GM12878 (cell line): Measurements from ENCODE around the gene CFAP299. TPM values are rescaled to one million over a fixed set of nuclear protein-coding genes. Genes with fewer than 3 reads are reported as not detected.

Experiments
- ATAC-seq: fragments of 200-7000 bp; cut with Tn5 transposase; 3 replicates; pipeline ENCODE4 v1.9.1; 2020; ENCODE audit warnings: mild to moderate bottlenecking, moderate library complexity
- BruUV-seq: library from RNA; stranded (reverse); fragments of 400-500 nt; replicated peaks from 2 replicates; lab custom pipeline; 2021; lab: Mats Ljungman, UMichigan
- CTCF ChIA-PET: fragments of 300-600 bp; sonication (Branson Sonifier 250); formaldehyde crosslinking; extraction: SDS; loops from one replicate; lab custom pipeline; 2021; ENCODE audit warnings: inconsistent platforms; lab: Yijun Ruan, JAX
- POLR2A ChIA-PET: fragments of 350-600 bp; formaldehyde crosslinking; extraction: SDS; loops from one replicate; lab custom pipeline; 2021; ENCODE audit warnings: inconsistent platforms; lab: Charles Lee
- RAD21 ChIA-PET: fragments of 300-600 bp; sonication (Branson Sonifier 250); formaldehyde crosslinking; loops from one replicate; lab custom pipeline; 2023; ENCODE audit warnings: antibody characterized with exemption; ENCODE audit not compliant: unreplicated experiment; lab: Charles Lee
- SMC1A ChIA-PET: fragments of 300-600 bp; sonication (Branson Sonifier 250); formaldehyde crosslinking; loops from one replicate; lab custom pipeline; 2023; ENCODE audit not compliant: unreplicated experiment, uncharacterized antibody; lab: Charles Lee
- DNase-seq: peaks from one replicate; pipeline ENCODE4 v3.0.0-alpha.2; 2011; ENCODE audit warnings: low read depth, low spot score
- FAIRE-seq: peaks from 3 replicates; lab custom pipeline; 2011; peaks lifted over from hg19 to GRCh38; lab: Jason Lieb, UNC
- H2AFZ ChIP-seq: 2 replicates; pipeline ENCODE4 v1.6.0; 2011; ENCODE audit warnings: low read depth, low read length, control low read depth; ENCODE audit not compliant: control insufficient read depth
- H3K27ac ChIP-seq: 2 replicates; pipeline ENCODE4 v1.5.1; 2011; ENCODE audit warnings: control low read depth; ENCODE audit not compliant: control insufficient read depth, insufficient read depth
- H3K27me3 ChIP-seq, 2 experiments: replicated peaks in 1 of 2; 2 replicates each; pipeline versions ENCODE4 v1.6.0 to v1.6.1; 2011; ENCODE audit warnings: low read length in 1 of 2; ENCODE audit not compliant: control insufficient read depth in 2 of 2, insufficient read depth in 2 of 2
- H3K36me3 ChIP-seq, 2 experiments: 2 replicates each; pipeline ENCODE4 v1.5.1; 2011; ENCODE audit warnings: low read length in 1 of 2; ENCODE audit not compliant: control insufficient read depth in 2 of 2, insufficient read depth in 2 of 2
- H3K4me1 ChIP-seq: 2 replicates; pipeline ENCODE4 v1.6.1; 2011; ENCODE audit warnings: mild to moderate bottlenecking, low read length, moderate library complexity, mixed read lengths; ENCODE audit not compliant: control insufficient read depth, insufficient read depth
- H3K4me2 ChIP-seq: 2 replicates; pipeline ENCODE4 v1.6.0; 2011; ENCODE audit warnings: control low read depth; ENCODE audit not compliant: control insufficient read depth, insufficient read depth
- H3K4me3 ChIP-seq: fragments of 200-600 bp; sonication (generic); 2 replicates; pipeline ENCODE4 v1.5.1; 2016
- H3K79me2 ChIP-seq: 2 replicates; pipeline ENCODE4 v1.6.0; 2011; ENCODE audit warnings: low read length; ENCODE audit not compliant: control insufficient read depth, insufficient read depth
- H3K9ac ChIP-seq: 2 replicates; pipeline ENCODE4 v1.8.0; 2011; ENCODE audit warnings: low read length, control low read depth, mixed read lengths; ENCODE audit not compliant: control insufficient read depth, insufficient read depth
- H3K9me3 ChIP-seq: replicated peaks from 3 replicates; pipeline ENCODE4 v1.5.1; 2011; ENCODE audit warnings: mild to moderate bottlenecking, low read length; ENCODE audit not compliant: control insufficient read depth, insufficient read depth
- H4K20me1 ChIP-seq: 2 replicates; pipeline ENCODE4 v1.6.0; 2011; ENCODE audit not compliant: control insufficient read depth, insufficient read depth
- CBX3 ChIP-seq: fragments of 200-600 bp; sonication (generic); IDR thresholded peaks from 2 replicates; pipeline ENCODE4 v1.6.1; 2016; ENCODE audit warnings: low read depth, borderline replicate concordance
- CBX5 ChIP-seq: sonication (generic); IDR thresholded peaks from 2 replicates; pipeline ENCODE4 v1.6.1; 2016; ENCODE audit warnings: low read depth, moderate library complexity, mild to moderate bottlenecking, inconsistent platforms
- CEBPB ChIP-seq, 2 experiments: fragments of 150-350 bp in 1 of 2; IDR thresholded peaks; 2 replicates each; pipeline ENCODE4 v1.6.1; 2012 to 2014; ENCODE audit warnings: low read depth in 2 of 2, low read length in 2 of 2, borderline replicate concordance in 1 of 2, inconsistent platforms in 1 of 2
- CHD1 ChIP-seq: IDR thresholded peaks from 2 replicates; pipeline ENCODE4 v1.6.1; 2012; ENCODE audit warnings: low read depth, low read length, improper control_type of control experiment
- CHD4 ChIP-seq: fragments of 200-600 bp; sonication (generic); IDR thresholded peaks from 2 replicates; pipeline ENCODE4 v1.6.1; 2016; ENCODE audit warnings: mild to moderate bottlenecking
- FOXM1 ChIP-seq: IDR thresholded peaks from 2 replicates; pipeline ENCODE4 v1.6.1; 2012; ENCODE audit warnings: low read depth, mild to moderate bottlenecking, inconsistent platforms, low read length, moderate library complexity
- HCFC1 ChIP-seq: fragments of 150-350 bp; IDR thresholded peaks from 2 replicates; pipeline ENCODE4 v1.6.1; 2014; ENCODE audit warnings: low read length
- JUNB ChIP-seq: IDR thresholded peaks from 2 replicates; pipeline ENCODE4 v1.6.1; 2016; ENCODE audit warnings: antibody characterized with exemption, mild to moderate bottlenecking
- LARP7 ChIP-seq: fragments of 450-650 bp; IDR thresholded peaks from 2 replicates; pipeline ENCODE4 v1.6.1; 2017; ENCODE audit warnings: mild to moderate bottlenecking
- PKNOX1 ChIP-seq: fragments of 450-650 bp; IDR thresholded peaks from 2 replicates; pipeline ENCODE4 v1.6.1; 2016; ENCODE audit warnings: mild to moderate bottlenecking
- PML ChIP-seq: IDR thresholded peaks from 2 replicates; pipeline ENCODE4 v1.6.1; 2012; ENCODE audit warnings: low read length, inconsistent platforms
- RCOR1 ChIP-seq: conservative IDR thresholded peaks from 2 replicates; pipeline ENCODE4 v1.6.1; 2012; ENCODE audit warnings: low read depth, low read length, improper control_type of control experiment
- SIN3A ChIP-seq: IDR thresholded peaks from 2 replicates; pipeline ENCODE4 v1.6.1; 2012; ENCODE audit warnings: low read depth, low read length, improper control_type of control experiment
- SRF ChIP-seq, 2 experiments: IDR thresholded peaks; 2 replicates each; pipeline ENCODE4 v1.6.1; 2011; ENCODE audit warnings: low read depth in 2 of 2, low read length in 2 of 2, mild to moderate bottlenecking in 1 of 2, moderate library complexity in 1 of 2
- TBL1XR1 ChIP-seq: IDR thresholded peaks from 2 replicates; pipeline ENCODE4 v1.6.1; 2012; ENCODE audit warnings: low read depth, low read length, improper control_type of control experiment
- ZNF207 ChIP-seq: fragments of 450-650 bp; IDR thresholded peaks from 2 replicates; pipeline ENCODE4 v1.6.1; 2014; ENCODE audit warnings: antibody characterized with exemption, mild to moderate bottlenecking, borderline replicate concordance
- ZNF592 ChIP-seq: fragments of 450-650 bp; IDR thresholded peaks from 2 replicates; pipeline ENCODE4 v1.6.1; 2017; ENCODE audit warnings: mild to moderate bottlenecking, moderate library complexity
- ZNF687 ChIP-seq: fragments of 450-650 bp; IDR thresholded peaks from 2 replicates; pipeline ENCODE4 v1.6.1; 2017; ENCODE audit warnings: mild to moderate bottlenecking, moderate library complexity
- WGBS: methylation state at CpG from one replicate; pipeline ENCODE4 v1.1.6; 2016; ENCODE audit warnings: low lambda C conversion rate; ENCODE audit not compliant: insufficient replicate concordance, insufficient coverage; ENCODE audit errors: missing lambda C conversion rate; 5-methylcytosine and 5-hydroxymethylcytosine counted together
- in situ Hi-C: fragments of 300-500 bp; cut with MboI; formaldehyde crosslinking; loops from 9 replicates; pipeline ENCODE4 v1.14.3; 2018; ENCODE audit warnings: mixed read lengths
- intact Hi-C: fragments of 100-400 bp; cut with micrococcal nuclease; formaldehyde crosslinking; loops from one replicate; pipeline ENCODE4 v1.14.2; 2022; ENCODE audit not compliant: unreplicated experiment
- polyA plus RNA-seq, 11 experiments: library from polyadenylated mRNA; depleted of rRNA in 4 of 11; unstranded in 6 of 11; stranded (reverse) in 5 of 11; fragments of >200 nt; fragmentation: Nextera tagmentation in 4 of 11; fragmentation: Illumina TruSeq in 1 of 11; extraction: Ambion mirVana in 4 of 11; extraction: Trizol in 1 of 11; gene quantifications; 1 replicate in 1 of 11; 2 replicates in 10 of 11; pipeline versions ENCODE4 v1.2.1 to v1.2.3, GENCODE V29; 2011 to 2016; ENCODE audit warnings: inconsistent platforms in 2 of 11, missing spikeins in 2 of 11, low read depth in 1 of 11
- total RNA-seq, 4 experiments: library from RNA; depleted of rRNA in 3 of 4; stranded (reverse); fragments of >200 nt in 3 of 4; fragmentation: Illumina TruSeq in 1 of 4; extraction: Trizol in 1 of 4; gene quantifications; 2 replicates each; pipeline versions ENCODE4 v1.2.1 to v1.2.3, GENCODE V29; 2013 to 2021

The CFAP299 gene
- total and polyA plus RNA-seq, 10 of the 15 experiments (the other 5 are each of a cell fraction or from before 2014, with no cell fraction given) = 0.06 to 0.34 TPM; not detected in 8

GRCh38 chr4:80852061-80852460 lies 516.5 kb downstream of the CFAP299 start:
- intact Hi-C loops = no loop called here
- no peak for ATAC-seq
- POLR2A ChIA-PET = no interaction called here
- no peak for TF ChIP-seq ZNF687
- TF ChIP-seq RCOR1 = no peak
- no peak for TF ChIP-seq CEBPB (IDR thresholded peaks at IDR 0.05; ENCODE audit: borderline replicate concordance in 1 of 2, low read depth in 2 of 2, low read length in 2 of 2)
- no peak for TF ChIP-seq ZNF592
- no peak for TF ChIP-seq CBX3
- TF ChIP-seq SRF (IDR thresholded peaks at IDR 0.05; ENCODE audit: low read depth in 2 of 2, low read length in 2 of 2) = no peak
- no peak for TF ChIP-seq PML
- TF ChIP-seq CHD1 = no peak
- TF ChIP-seq HCFC1 = no peak
- no peak for TF ChIP-seq LARP7
- no peak for TF ChIP-seq PKNOX1
- no peak for TF ChIP-seq SIN3A
- no peak for TF ChIP-seq CHD4
- TF ChIP-seq FOXM1 = no peak
- no peak for TF ChIP-seq JUNB
- TF ChIP-seq TBL1XR1 = no peak
- TF ChIP-seq CBX5 = no peak
- TF ChIP-seq ZNF207 = no peak

More at GRCh38 chr4:80852061-80852460, 516.5 kb downstream of the CFAP299 start:
- Histone ChIP-seq H3K27me3 (no peaks in the 10 kb centered on the region), H3K4me2 (no peak overlapping the region), H3K27ac (no peak overlapping the region), H4K20me1 (no peaks in the 10 kb centered on the region), H3K79me2 (no peaks in the 10 kb centered on the region), H3K9me3 (no peaks in the 10 kb centered on the region), H2AFZ (no peak overlapping the region), H3K4me1 (no peaks in the 10 kb centered on the region), H3K4me3 (no peak overlapping the region), H3K9ac (no peak overlapping the region), H3K36me3 (no peaks in the 10 kb centered on the region)
- ChIA-PET SMC1A (interaction anchor here (0.7 to 1.6 kb wide), 3 partner anchors 23 to 141 kb away, joined by 3 to 5 read pairs (median 3); no protein-coding TSS in a partner anchor), CTCF (interaction anchor here (0.9 kb wide), 1 partner anchor 486 kb away, joined by 3 read pairs; no protein-coding TSS in a partner anchor), RAD21 (no interaction called here)
- BruUV-seq = no TSS peak
- in situ Hi-C loops = no loop called here
- WGBS = 40% methylated on average over 2 of the region's 2 CpGs
- DNase-seq (no peak), FAIRE-seq (no peak)
